ENCODE measurements around the gene LRRC58. TPM values are rescaled to one million over a fixed set of nuclear protein-coding genes. Genes with fewer than 3 reads are reported as not detected.

The LRRC58 gene
- total RNA-seq, 4 donors from 2014 or later: 8.4 to 15.2 (median 13.6) TPM

MicroRNAs within 50 kb of the gene (microRNA counts, 767-probe panel; counts per million panel counts)
- microRNA hsa-miR-198: 356 to 448 counts per million in 2 donors

Other genes with a start within 250 kb of the LRRC58 start
- gene GPR156, start 64.1 kb downstream of the LRRC58 start, total RNA-seq: under 1 TPM in 1 of 4 donors, not detected in 3; 0.18 TPM
- 10 to 100 TPM; 33.4 to 77.5 (median 44.0) TPM for gene FSTL1, start 101.6 kb upstream of the LRRC58 start, total RNA-seq
- gene NDUFB4, start 247.0 kb upstream of the LRRC58 start, total RNA-seq: 100 to 1,000 TPM; 186 to 413 (median 377) TPM

Measured in gastrocnemius medialis (tissue), 4 donors.